ENCODE data around the gene ZNF578. TPM values are rescaled to one million over a fixed set of nuclear protein-coding genes. Genes with fewer than 3 reads are reported as not detected.
"Not testable (repeated sequence)": the region's sequence is repeated elsewhere in the genome, so short reads cannot be mapped to it uniquely, and the experiment has no call there.

ZNF578 gene
- total RNA-seq, 1 donor from 2014 or later: 5.1 TPM

DNA sequence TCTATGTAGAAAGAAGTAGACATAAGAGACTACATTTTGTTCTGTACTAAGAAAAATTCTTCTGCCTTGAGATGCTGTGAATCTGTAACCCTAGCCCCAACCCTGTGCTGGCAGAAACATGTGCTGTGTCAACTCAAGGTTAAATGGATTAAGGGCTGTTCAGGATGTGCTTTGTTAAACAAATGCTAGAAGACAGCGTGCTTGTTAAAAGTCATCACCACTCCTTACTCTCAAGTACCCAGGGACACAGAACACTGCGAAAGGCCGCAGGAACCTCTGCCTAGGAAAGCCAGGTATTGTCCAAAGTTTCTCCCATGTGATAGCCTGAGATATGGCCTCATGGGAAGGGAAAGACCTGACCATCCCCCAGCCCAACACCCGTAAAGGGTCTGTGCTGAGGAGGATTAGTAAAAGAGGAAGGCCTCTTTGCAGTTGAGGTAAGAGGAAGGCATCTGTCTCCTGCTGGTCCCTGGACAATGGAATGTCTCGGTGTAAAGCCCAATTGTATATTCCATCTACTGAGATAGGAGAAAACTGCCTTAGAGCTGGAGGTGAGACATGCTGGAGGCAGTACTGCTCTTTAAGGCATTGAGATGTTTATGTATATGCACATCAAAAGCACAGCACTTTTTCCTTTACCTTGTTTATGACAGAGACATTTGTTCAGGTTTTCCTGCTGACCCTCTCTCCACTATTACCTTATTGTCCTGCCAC, 105.5 kb downstream of the ZNF578 start:
- not testable (repeated sequence) for DNase-seq (ENCODE audit: low spot score)

DNA sequence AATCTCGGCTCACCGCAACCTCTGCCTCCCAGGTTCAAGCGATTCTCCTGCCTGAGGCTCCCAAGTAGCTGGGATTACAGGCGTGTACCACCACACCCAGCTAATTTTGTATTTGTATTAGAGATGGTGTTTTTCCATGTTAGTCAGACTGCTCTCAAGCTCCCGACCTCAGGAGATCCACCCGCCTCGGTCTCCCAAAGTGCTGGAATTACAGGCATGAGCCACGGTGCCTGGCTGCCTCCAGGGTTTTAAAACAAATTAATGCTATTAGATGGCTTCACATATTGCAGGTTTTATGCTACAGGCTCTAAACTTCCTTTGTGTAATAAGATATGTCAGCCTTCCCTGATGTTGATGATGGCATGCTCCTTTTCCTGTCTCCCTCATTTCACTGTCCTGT, 108.3 kb downstream of the ZNF578 start:
- not testable (repeated sequence) for DNase-seq (ENCODE audit: low spot score)

Other genes with a start within 250 kb of the ZNF578 start
- gene ZNF766, start 184.0 kb upstream of the ZNF578 start, total RNA-seq: 31.8 TPM
- gene ZNF480, start 156.4 kb upstream of the ZNF578 start, total RNA-seq: 23.8 TPM
- gene ZNF610, start 117.3 kb upstream of the ZNF578 start, total RNA-seq: 6.9 TPM
- gene ZNF880, start 83.6 kb upstream of the ZNF578 start, total RNA-seq: 37.5 TPM
- 56.3 TPM for gene ZNF528, start 55.7 kb upstream of the ZNF578 start, total RNA-seq
- gene ZNF534, start 24.4 kb upstream of the ZNF578 start, total RNA-seq: not detected
- gene ZNF808, start 74.1 kb downstream of the ZNF578 start, total RNA-seq: 23.4 TPM
- 29.7 TPM for gene ZNF701, start 116.7 kb downstream of the ZNF578 start, total RNA-seq
- 110 TPM for gene ZNF83, start 184.8 kb downstream of the ZNF578 start, total RNA-seq

Measured in ureter (tissue), 1 donor.